ENCODE data around the gene VPS54. TPM values are rescaled to one million over a fixed set of nuclear protein-coding genes. Genes with fewer than 3 reads are reported as not detected.
"Not testable (repeated sequence)": the region's sequence is repeated elsewhere in the genome, so short reads cannot be mapped to it uniquely, and the experiment has no call there.

The VPS54 gene
- total RNA-seq, 1 donor from 2014 or later, result 44.3 TPM

- H3K27ac Mint-ChIP-seq, result no peak overlapping the region
- Histone ChIP-seq H3K27me3 (no peaks in the 10 kb centered on the region), H2AFZ (replicated peaks) (no peak overlapping the region), H3K4me3 (no peak overlapping the region), H3K36me3 (peaks cover 5% of the 10 kb centered on the region), H4K20me1 (ENCODE audit: low read depth) (no peaks in the 10 kb centered on the region), H3K4me1 (no peaks in the 10 kb centered on the region), H3K27ac (no peak overlapping the region), H3K9ac (no peak overlapping the region), H3F3A (ENCODE audit: low read depth) (no peaks in the 10 kb centered on the region), H3K4me2 (no peak overlapping the region), H3K79me2 (ENCODE audit: low read depth) (peaks cover 7% of the 10 kb centered on the region), H3K9me3 (ENCODE audit: low read depth) (no peaks in the 10 kb centered on the region)
- no peak overlapping the region for H3K4me3 Mint-ChIP-seq
- H3K36me3 Mint-ChIP-seq, result peaks cover 32% of the 10 kb centered on the region
- TF ChIP-seq EZH2phosphoT487 (IDR thresholded peaks at IDR 0.05), result no peak
- H3K27me3 Mint-ChIP-seq (ENCODE audit: insufficient read depth, low read depth), result no peaks in the 10 kb centered on the region
- DNase-seq (ENCODE audit: low spot score), result no peak
- H3K4me1 Mint-ChIP-seq, result no peaks in the 10 kb centered on the region
- H3K9me3 Mint-ChIP-seq, result no peaks in the 10 kb centered on the region
Measured at GRCh38 chr2:63980794-63981193, 38.4 kb downstream of the VPS54 start.

DNA sequence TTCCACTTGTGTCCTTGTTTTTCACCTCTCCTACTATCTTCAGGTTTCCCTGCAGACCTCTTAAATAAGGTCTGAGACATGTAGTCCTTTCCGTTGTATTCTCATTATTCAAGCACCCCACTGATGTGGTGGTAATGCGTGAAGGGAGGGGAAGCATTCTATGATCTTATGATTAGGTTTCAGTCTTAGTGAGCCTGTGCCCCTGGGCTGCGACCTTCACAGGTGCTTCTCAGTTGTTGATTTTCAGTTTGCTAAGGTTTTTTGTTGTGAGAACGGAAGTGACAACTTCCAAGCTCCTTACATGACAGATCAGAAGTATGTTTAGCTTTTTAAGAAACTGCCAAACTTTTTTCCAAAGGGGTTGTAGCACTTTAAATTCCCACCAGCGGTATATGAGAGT lies 41.3 kb downstream of the VPS54 start:
- no peaks in the 10 kb centered on the region for H3K9me3 ChIP-seq (ENCODE audit: low read depth)

GRCh38 chr2:63976125-63976510 lies 43.1 kb downstream of the VPS54 start:
- Histone ChIP-seq H2AFZ (replicated peaks) (no peak overlapping the region), H3K4me1 (no peaks in the 10 kb centered on the region), H3K79me2 (ENCODE audit: low read depth) (no peaks in the 10 kb centered on the region), H3K4me3 (no peak overlapping the region), H3K27me3 (no peaks in the 10 kb centered on the region), H3K36me3 (peaks cover 5% of the 10 kb centered on the region), H3F3A (ENCODE audit: low read depth) (no peaks in the 10 kb centered on the region), H3K9ac (no peak overlapping the region), H3K4me2 (no peak overlapping the region), H3K27ac (no peak overlapping the region), H4K20me1 (ENCODE audit: low read depth) (no peaks in the 10 kb centered on the region), H3K9me3 (ENCODE audit: low read depth) (no peaks in the 10 kb centered on the region)
- TF ChIP-seq EZH2 (IDR thresholded peaks at IDR 0.05), result no peak
- H3K36me3 Mint-ChIP-seq, result peaks cover 30% of the 10 kb centered on the region
- H3K4me3 Mint-ChIP-seq, result no peak overlapping the region
- H3K9me3 Mint-ChIP-seq, result no peaks in the 10 kb centered on the region
- no peak overlapping the region for H3K27ac Mint-ChIP-seq
- DNase-seq (ENCODE audit: low spot score), result no peak
- no peaks in the 10 kb centered on the region for H3K4me1 Mint-ChIP-seq
- H3K27me3 Mint-ChIP-seq (ENCODE audit: insufficient read depth, low read depth), result no peaks in the 10 kb centered on the region

More for the DNA sequence above, 41.3 kb downstream of the VPS54 start:
- Mint-ChIP-seq H3K36me3 (peaks cover 36% of the 10 kb centered on the region), H3K27ac (no peak overlapping the region), H3K27me3 (ENCODE audit: insufficient read depth, low read depth) (no peaks in the 10 kb centered on the region), H3K4me3 (no peak overlapping the region), H3K4me1 (no peaks in the 10 kb centered on the region), H3K9me3 (no peaks in the 10 kb centered on the region)
- H3F3A ChIP-seq (ENCODE audit: low read depth), result no peaks in the 10 kb centered on the region
- H3K4me3 ChIP-seq, result no peak overlapping the region
- H2AFZ ChIP-seq (replicated peaks), result no peak overlapping the region
- H3K27me3 ChIP-seq, result no peaks in the 10 kb centered on the region
- H3K9ac ChIP-seq, result no peak overlapping the region
- H3K27ac ChIP-seq, result no peak overlapping the region
- no peaks in the 10 kb centered on the region for H4K20me1 ChIP-seq (ENCODE audit: low read depth)
- H3K36me3 ChIP-seq, result peaks cover 5% of the 10 kb centered on the region
- no peak overlapping the region for H3K4me2 ChIP-seq
- DNase-seq (ENCODE audit: low spot score), result no peak
- H3K79me2 ChIP-seq (ENCODE audit: low read depth), result no peaks in the 10 kb centered on the region
- no peak for TF ChIP-seq EZH2 (IDR thresholded peaks at IDR 0.05)
- TF ChIP-seq EZH2phosphoT487 (IDR thresholded peaks at IDR 0.05), result no peak
- no peak for TF ChIP-seq CTCF (IDR thresholded peaks at IDR 0.05)
- H3K4me1 ChIP-seq, result no peaks in the 10 kb centered on the region

- H2AFZ ChIP-seq (replicated peaks), result no peak overlapping the region
- H3K79me2 ChIP-seq (ENCODE audit: low read depth), result no peaks in the 10 kb centered on the region
- no peaks in the 10 kb centered on the region for H3F3A ChIP-seq (ENCODE audit: low read depth)
- H3K27ac ChIP-seq, result no peak overlapping the region
- no peak for TF ChIP-seq CTCF (IDR thresholded peaks at IDR 0.05)
- Mint-ChIP-seq H3K27ac (no peak overlapping the region), H3K4me3 (no peak overlapping the region), H3K27me3 (ENCODE audit: insufficient read depth, low read depth) (no peaks in the 10 kb centered on the region), H3K9me3 (no peaks in the 10 kb centered on the region), H3K4me1 (no peaks in the 10 kb centered on the region), H3K36me3 (peaks cover 30% of the 10 kb centered on the region)
- no peak overlapping the region for H3K4me3 ChIP-seq
- H3K4me2 ChIP-seq, result no peak overlapping the region
- DNase-seq (ENCODE audit: low spot score), result no peak
- H3K9ac ChIP-seq, result no peak overlapping the region
- H3K4me1 ChIP-seq, result no peaks in the 10 kb centered on the region
- H4K20me1 ChIP-seq (ENCODE audit: low read depth), result no peaks in the 10 kb centered on the region
- peaks cover 5% of the 10 kb centered on the region for H3K36me3 ChIP-seq
- no peaks in the 10 kb centered on the region for H3K27me3 ChIP-seq
- no peaks in the 10 kb centered on the region for H3K9me3 ChIP-seq (ENCODE audit: low read depth)
Measured at GRCh38 chr2:63975437-63976124, 43.6 kb downstream of the VPS54 start.

GRCh38 chr2:63975036-63975435 lies 44.2 kb downstream of the VPS54 start:
- H3K36me3 Mint-ChIP-seq, result peaks cover 26% of the 10 kb centered on the region
- H3K27ac Mint-ChIP-seq, H3K4me1 ChIP-seq: not testable (repeated sequence)

More at GRCh38 chr2:63975036-63975435, 44.2 kb downstream of the VPS54 start:
- not testable (repeated sequence) for H3K9me3 Mint-ChIP-seq; DNase-seq (ENCODE audit: low spot score); H3F3A ChIP-seq (ENCODE audit: low read depth); H3K27me3 Mint-ChIP-seq (ENCODE audit: insufficient read depth, low read depth); H3K4me3 Mint-ChIP-seq; H3K4me2 ChIP-seq; H3K36me3 ChIP-seq; H3K4me1 Mint-ChIP-seq; H2AFZ ChIP-seq (replicated peaks); H3K9ac ChIP-seq; H3K27ac ChIP-seq; H3K79me2 ChIP-seq (ENCODE audit: low read depth); H3K4me3 ChIP-seq; H3K27me3 ChIP-seq; H3K9me3 ChIP-seq (ENCODE audit: low read depth); H4K20me1 ChIP-seq (ENCODE audit: low read depth)
